GM18858 (cell line): ENCODE results near the gene HOXC12.

Experiments used
- ATAC-seq: cut with Tn5 transposase; IDR thresholded peaks from one replicate; pipeline ENCODE4 v1.9.1; 2021; ENCODE audit not compliant: unreplicated experiment

Gene HOXC12

DNA sequence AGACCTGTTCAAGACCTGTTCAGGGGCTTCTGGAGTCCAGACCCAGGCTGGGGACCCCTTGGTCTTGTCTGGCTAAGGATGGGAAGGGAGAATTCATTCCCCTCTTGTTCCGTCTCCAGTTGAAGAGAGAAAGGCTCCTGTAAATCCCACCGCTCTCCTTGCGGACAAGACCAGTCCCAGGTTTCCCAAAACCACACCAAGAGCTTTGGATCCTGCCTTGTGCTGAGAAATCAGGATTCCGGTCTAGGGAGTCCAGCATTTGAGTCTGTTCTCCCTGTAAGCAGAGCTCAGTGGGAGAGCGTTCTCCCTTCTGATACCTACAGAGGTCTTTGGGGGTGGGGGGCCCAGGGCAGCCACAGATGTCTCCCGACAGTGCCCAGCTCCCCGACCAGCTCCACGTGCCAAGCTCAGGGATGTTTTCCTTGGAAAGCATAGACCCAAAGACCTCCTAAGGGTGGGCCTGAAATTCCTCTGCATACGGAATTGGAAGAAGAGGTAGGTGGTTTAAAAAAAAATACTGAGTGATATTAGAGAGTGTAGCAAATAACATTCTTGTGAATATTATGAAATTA lies 14.2 kb upstream of the HOXC12 start:
- no peak for ATAC-seq

DNA sequence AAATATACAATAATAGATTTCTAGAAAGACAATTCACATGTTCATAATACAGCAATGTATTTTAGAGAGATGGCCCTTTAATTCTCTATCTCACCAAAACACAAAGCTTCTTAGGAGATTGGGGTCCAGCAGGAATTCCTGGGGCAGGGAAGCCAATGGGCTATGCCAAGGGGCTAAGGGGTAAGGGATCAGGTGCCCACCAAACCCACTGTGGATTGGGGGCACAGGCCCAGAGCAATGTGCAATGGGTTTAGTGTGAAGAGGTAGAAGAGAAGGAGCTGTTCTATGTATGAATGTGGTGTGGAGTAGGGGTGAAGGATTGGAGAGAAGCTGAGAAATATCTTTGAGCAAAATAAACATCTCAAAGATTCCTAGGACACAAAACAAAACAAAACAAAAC lies 13.5 kb upstream of the HOXC12 start:
- ATAC-seq = no peak

DNA sequence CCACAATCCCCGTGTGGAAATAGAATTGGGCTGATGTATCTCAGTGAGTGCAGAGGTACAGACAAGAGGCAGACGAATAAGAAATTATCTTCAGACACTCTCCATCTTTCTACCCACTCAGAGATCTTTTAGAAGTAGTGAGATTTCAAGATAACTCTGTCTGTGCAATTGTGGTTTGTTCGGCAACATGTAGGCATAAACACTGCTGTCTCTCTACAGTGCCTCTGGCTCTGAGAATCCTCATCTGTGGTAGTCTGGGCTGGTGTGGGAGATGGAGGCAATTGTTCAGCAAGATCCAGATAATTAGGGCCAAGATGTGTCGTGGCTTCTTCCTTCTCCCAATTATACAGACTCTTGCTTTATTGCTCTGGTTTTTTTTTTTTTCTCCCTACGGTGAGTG lies 13.0 kb upstream of the HOXC12 start:
- ATAC-seq = no peak

DNA sequence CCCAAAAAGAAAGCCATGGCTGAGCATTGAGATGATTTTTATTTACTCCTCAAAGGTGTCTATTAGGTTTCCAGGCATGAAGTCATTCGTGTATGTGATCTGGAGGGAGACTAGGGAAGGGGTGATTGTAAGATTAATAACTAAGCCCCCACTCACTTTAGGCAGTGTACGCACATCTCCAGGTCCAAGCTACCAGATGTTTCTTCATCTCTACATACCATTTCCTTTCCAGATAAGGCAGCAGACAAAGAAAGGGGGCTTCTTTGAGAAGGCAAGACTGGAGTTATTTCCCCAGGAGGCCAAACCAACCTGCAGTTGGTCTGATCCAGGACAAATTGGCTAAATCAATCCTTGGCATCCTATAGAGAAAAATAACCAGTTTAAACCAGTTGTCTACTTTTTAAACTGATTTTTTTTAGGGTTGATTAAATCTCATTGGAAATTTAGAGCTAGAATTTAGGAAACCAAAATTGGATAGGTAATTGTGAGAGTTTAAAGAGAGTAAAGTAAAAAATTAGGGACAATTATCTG lies 12.2 kb upstream of the HOXC12 start:
- ATAC-seq = no peak

DNA sequence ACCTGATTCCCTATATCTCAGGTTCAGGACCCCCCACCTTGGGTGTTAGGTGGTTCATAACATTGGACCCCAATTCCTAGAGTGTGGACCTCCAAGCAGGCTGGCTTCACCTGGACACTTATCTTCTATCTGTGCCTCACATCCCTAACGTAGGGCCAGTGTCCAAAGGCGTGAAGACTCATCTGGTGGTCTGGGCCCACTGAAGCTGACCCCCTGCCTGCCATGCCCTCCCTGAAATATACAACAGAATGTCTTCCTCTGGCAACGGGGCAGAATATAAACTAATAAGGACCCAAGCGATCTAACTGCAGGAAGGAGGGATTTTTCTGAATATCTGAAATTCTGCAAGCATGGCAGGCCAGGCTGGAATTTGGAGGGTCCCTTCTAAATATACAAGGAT lies 10.5 kb upstream of the HOXC12 start:
- no peak for ATAC-seq

DNA sequence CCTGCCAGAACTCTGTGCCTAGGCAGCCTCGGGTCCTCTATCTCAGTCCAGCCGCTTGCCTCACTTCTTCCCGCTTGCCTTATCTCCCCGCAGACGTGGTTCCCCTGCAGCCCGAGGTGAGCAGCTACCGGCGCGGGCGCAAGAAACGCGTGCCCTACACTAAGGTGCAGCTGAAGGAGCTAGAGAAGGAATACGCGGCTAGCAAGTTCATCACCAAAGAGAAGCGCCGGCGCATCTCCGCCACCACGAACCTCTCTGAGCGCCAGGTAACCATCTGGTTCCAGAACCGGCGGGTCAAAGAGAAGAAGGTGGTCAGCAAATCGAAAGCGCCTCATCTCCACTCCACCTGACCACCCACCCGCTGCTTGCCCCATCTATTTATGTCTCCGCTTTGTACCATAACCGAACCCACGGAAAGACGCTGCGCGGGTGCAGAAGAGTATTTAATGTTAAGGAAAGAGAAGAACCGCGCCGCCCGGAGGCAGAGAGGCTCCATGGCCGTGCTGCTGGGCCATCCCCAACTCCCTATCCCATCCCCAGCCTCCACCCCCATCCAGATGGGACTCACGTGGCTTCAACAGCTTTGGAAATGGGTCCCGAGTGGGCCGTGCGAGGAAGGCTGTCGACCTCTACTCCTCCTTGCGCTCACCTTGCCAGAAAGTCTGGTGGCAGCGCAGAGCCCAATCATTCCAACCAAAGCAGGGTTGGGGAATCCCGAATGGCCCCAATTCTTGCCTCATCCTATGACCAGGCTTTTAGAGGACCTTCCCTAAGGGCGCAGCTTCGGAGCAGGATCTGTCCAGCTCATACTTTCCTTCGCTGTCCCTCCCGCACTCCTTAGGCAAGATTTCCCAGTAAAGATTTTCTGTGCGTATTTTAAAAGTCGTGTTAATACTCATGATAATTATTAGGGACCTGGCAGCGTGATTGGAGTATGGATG lies 9.5 kb upstream of the HOXC12 start:
- ATAC-seq = no peak

DNA sequence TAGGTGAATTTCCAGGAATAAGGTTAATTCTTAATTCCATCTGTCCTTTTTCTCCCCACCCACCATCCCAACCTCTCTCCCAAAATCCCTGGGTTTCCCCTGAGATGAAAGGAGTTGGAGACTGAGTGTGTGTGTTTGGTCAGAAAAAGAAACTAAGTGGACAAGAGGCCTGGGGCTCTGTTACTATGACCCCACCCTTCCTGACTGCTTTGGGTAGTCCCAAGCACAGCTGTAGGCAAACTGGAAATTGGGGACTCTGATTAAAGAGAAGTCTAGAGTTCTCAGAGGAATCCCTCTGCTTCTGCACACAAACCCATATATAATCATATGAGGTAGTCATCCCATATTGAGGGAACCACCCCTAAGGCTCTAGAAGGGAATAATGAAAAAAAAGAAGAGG lies 7.0 kb upstream of the HOXC12 start:
- ATAC-seq = no peak

DNA sequence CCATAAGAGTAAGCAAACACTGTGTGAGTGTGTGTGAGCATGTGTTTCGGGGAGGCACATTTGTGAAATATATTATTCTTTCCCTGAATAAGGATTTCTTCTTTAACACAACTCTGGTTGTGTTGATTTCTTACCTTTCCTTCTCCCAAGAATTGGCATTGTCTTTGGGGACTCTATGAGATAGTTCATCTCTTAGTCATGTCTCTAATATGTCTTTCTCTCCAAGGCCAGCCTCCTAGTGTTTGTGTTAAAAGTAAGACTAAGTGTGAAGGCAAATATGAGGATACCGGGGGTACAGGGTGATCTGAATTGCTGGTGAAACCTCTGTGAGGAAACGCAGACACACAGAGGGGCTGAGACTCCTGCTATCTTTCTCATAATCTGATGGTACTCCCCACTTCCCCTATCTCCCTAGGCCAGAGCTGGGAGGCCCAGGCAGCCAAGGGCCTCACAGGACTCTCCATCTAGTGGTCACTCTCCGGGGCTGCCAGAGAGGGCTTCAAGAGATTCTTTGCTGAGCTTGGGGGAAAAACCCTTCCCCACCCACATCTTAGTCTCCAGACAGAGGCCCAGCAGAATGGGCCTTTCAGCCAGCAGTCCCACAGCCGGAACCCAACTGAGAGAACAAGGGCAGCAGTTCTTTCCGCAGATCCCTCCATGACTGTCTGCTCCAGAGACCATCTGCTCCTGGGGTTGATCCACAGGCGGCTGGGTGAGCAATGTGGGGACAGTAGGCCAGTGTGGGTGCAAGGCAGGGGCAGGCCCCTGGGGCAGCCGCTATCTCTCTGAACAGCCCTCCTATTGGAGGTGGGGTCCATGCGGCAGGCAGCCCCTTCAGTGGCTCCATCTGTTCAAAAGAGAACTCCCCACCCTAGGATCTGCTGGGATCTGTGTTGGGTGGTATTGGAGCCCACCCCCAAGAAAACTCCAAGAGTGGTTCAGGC lies 5.8 kb upstream of the HOXC12 start:
- no peak for ATAC-seq

DNA sequence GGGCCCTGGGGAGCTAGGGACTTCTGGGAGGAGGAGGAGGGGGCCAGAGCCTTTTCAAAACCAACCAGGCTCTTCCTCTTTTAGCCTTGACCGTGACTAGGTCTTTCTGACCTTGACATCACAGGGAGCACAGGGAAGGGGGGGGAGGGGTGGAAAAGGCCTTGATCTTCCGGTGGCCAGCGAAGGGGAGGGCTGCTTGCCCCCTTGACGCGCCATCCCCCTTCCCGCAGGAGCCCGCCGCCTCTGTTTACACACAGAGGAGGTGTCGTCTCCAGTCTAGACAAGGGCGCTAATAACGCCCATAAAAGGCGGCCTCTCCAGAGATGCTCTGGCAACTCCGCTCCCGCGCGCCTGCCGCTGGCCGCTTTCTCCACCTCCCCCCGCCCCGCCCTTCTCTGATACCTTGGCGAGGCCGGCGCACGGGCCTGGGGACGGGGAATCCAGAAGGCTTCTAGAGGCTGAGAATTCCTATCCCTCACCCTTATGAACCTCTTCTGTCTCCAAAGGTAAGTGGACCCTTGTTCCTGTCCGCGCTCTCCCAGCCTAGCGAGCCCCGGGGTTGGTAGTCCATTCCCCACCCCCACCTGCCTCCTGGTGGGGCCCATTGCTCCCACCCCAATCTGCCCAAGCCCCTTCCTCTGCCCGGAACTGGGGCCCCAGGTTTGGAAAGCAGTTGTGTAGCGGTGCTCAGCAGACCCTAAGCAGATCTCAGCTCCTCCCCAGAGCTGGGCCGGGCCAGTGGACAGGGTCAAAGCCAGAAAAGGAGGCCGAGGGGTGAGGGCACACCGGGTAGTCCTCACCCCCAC lies 4.9 kb upstream of the HOXC12 start:
- no peak for ATAC-seq

DNA sequence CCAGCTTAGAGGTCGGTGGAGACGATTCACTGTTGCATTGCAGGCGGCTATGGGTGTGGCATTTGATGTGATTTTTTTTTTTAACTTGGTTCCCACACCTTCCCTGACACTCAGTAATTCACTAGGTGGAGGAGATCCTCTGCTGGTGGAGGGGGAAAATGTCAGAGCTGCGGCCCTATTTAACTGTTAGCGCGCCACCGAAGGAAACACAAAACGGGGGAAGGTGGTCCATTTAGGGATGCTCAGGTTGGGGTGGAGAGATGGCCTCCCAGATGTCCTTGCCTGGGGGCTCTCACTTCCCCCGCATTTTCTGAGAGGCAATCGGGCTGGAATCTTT lies 4.3 kb upstream of the HOXC12 start:
- no peak for ATAC-seq

DNA sequence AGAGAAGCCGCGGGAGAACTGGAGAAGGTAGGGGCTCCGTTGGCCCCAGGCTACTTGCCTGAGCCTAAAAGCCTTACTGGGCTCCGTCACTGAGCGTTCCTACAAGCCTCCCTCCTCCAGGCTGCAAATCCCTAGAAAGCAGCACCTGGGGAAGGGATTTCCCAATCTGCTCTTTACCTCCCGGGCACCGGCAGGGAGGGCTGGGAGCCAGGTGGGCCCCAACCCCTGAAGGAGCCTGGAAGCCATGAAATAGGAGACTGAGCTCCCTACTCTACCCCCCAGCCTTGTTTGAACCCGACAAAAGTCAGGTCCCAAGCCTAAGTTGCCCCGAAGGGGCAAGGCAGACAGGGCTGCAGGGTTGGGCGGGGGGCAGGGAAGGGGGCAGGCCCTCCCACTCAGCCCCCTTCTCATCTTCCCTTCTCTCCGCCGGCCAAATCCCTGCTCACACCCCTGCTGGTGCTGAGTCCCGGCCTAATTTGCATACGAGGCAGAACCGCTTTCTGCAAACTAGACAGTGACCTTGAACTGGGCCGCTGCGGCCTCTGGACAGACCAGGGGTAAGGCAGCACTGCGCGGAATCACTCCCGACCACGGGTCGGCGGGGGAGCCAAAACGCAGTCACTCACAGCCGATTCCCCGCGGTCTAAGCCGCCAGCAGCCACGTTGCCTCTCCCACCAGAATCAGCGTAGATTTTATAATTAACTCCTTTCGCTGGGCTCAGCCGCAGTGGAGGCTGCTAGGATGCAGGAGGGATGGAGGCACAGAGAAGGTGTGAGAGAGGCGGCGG lies 3.7 kb upstream of the HOXC12 start:
- no peak for ATAC-seq

DNA sequence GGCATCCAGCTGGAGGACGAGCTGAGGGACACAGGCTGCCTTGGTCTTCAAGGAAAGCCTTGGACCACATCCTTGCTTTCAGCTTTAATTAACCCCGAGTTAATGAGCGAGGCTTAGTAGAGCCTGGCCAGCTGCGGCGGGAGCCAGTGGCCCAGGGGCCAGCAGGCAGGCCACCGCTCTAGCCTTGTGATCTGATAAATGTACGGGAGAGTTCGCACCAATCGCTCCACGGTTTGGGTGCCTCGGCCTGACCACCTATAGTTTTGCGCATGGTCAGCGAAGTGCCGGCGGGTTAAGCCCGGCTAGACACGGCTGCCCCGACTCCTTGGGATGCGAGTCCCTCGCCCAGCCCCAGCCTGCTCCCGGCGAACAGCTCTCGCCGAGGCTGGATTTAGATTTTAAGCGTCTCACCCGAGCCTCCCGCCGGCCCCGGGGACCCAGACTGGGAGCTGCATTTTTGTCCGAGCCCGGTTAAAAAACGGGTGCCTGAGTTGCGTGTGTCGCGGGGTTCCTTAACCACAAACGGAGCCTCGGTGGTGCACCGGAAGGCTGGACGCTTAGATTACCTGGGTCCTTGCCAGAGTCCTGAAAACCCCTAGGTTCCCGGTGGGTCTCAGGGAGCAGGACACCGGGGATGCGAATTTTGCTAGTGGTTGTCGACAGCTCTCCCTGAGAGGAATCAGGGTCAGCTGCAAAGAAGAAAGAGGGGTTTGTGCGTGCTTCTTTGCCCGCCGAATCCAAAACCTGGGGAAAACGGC lies 2.9 kb upstream of the HOXC12 start:
- ATAC-seq = no peak

DNA sequence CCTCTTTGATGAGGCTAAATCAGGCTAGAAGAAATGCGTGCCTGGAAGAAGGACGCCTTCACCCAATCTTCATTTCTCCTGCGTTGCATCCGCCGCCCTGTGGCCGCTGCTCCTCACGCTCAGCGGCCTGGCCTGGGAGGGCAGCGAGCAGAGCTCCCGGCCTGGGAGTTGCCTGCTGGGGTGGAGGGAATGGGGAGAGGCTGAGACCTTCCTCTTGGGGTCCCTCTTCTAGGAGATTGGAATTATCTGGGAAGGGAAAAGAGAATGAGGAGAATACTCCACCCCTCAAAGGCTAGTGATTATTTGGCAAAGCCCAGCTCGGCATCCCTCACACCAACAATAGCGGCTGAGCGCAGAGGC lies 2.4 kb upstream of the HOXC12 start:
- ATAC-seq = no peak

DNA sequence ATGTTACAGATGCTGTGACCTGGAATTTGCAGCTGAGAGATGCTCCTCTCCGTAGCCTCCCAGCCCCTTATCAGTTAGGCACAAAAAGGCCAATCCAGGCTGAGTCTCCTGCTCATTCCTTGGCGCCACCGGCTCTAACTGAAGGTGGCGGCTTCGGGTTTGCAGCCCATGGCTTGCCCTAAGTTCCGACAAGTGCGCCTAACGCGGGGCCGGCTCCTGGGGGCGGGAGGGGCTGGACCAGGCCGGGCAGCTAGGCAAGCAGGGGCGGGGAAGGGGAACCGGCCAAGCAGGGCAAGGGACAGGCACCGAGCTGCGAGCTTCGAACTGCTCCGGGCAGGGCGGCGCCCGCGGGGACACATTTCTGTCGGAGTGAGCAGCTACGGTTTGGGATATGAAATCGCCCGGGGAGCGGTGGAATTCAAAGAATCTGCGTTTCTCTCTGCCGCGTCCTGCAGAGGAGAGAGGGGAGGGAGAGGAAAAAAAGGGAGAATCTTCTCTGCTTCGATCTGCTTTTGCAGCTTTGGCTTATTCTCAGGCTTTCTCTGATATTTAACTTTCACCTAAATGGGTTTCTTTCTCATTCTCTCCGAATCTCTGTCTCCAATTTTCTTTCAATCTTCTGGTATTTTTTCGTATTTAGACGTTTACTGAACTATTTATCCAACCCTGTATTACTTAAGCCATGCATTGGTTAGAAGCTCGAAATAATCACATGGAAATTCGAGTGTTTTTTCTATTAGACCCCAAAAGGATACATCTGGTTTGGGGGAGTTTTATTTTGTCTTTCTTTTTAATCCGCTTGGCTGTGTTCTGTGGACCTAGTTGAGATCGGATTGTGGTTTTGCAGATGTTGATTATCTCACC lies 1.6 kb upstream of the HOXC12 start:
- no peak for ATAC-seq

DNA sequence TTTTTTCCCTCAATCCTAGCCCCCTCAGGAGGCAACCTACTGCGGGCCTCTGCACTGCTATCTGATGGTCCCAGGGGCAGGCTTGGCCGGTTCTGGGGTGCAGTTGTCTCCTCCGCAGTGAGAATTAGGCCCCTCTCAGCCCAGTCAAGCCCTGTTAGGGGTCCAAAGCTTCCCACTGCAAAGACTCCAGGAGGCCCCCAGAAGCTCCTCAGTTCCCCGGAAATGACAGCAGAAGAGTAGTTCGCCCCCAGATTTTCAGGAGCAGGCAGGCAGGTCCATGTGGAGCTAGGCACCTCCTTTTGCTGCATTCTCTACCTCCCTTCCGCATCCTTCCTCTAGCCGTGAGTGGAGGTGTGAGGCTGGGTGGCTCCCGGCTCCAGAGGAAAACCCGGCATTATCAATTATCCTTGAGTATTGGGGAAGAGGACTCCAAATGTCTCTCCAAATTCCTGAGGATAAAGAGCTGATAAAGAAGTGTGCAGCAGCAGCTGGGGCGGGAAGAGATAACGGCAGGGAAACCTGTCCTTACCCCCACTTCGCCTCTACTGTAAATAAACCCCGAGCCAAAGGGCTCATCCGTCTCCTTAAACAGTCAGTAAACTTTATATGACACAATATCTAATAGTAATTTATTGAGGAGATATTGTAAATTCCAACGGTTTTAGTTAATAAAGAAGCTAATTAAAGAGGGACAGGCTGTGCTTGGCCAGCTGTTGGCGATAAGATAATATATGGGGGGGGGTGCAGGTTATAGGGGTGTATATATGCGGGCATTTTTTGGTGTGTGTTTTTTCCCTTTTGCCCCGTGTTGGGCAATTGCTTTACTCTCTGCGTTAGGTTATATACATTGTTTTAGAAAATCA lies 641 bp upstream of the HOXC12 start:
- no peak for ATAC-seq

DNA sequence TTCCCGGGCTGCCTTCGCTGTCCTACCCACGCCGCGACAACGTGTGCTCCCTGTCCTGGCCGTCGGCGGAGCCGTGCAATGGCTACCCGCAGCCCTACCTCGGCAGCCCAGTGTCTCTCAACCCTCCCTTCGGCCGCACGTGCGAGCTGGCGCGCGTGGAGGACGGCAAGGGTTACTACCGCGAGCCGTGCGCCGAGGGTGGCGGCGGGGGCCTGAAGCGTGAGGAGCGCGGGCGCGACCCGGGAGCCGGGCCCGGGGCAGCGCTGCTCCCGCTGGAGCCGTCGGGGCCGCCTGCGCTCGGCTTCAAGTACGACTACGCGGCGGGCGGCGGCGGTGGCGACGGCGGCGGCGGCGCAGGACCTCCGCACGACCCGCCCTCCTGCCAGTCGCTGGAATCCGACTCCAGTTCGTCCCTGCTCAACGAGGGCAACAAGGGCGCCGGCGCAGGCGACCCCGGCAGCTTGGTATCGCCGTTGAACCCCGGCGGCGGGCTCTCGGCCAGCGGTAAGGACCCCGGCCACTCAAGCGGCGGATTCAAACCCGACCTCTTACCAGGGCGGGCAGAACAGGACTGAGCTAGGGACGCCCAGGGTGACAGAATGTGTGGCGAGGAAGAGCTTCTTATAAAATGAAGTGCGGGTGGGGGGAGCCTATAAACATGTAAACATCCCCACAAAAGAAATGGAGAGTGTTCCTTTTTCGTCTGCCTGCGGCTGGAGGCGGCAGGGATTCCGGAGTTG lies 503 bp downstream of the HOXC12 start:
- ATAC-seq = no peak
